GM23338 (cell line): ENCODE results near the gene MRPL32. TPM values are rescaled to one million over a fixed set of nuclear protein-coding genes. Genes with fewer than 3 reads are reported as not detected.

ENCODE experiments used
- ATAC-seq: fragments of 200-7000 bp; cut with Tn5 transposase; 3 replicates; pipeline ENCODE4 v1.9.1; 2020
- DNase-seq: peaks from one replicate; pipeline ENCODE4 v3.0.0-alpha.2; 2015; ENCODE audit warnings: low spot score
- H2AFZ ChIP-seq: fragments of 200-600 bp; sonication (generic); 2 replicates; pipeline ENCODE4 v1.8.0; 2016; ENCODE audit warnings: antibody characterized with exemption, mild to moderate bottlenecking, moderate library complexity
- H3F3A ChIP-seq: fragments of 200-600 bp; sonication (generic); replicated peaks from 2 replicates; pipeline ENCODE4 v1.8.0; 2017; ENCODE audit warnings: antibody characterized with exemption, mixed run types, low read depth
- H3K27ac ChIP-seq: fragments of 200-600 bp; sonication (generic); 2 replicates; pipeline ENCODE4 v1.6.1; 2016; ENCODE audit warnings: low read depth
- H3K27me3 ChIP-seq: fragments of 200-600 bp; sonication (generic); 2 replicates; pipeline ENCODE4 v1.8.0; 2016; ENCODE audit warnings: mild to moderate bottlenecking, mixed run types, moderate library complexity; ENCODE audit not compliant: insufficient read depth
- H3K36me3 ChIP-seq: fragments of 200-600 bp; sonication (generic); 2 replicates; pipeline ENCODE4 v1.8.0; 2016; ENCODE audit warnings: mild to moderate bottlenecking; ENCODE audit not compliant: insufficient read depth
- H3K4me1 ChIP-seq: fragments of 200-600 bp; sonication (generic); 2 replicates; pipeline ENCODE4 v1.8.0; 2016; ENCODE audit warnings: mild to moderate bottlenecking, moderate library complexity; ENCODE audit not compliant: insufficient read depth
- H3K4me2 ChIP-seq: fragments of 200-600 bp; sonication (generic); 2 replicates; pipeline ENCODE4 v1.7.1; 2017; ENCODE audit warnings: mixed run types
- H3K4me3 ChIP-seq: fragments of 200-600 bp; sonication (generic); 2 replicates; pipeline ENCODE4 v1.6.1; 2016; ENCODE audit warnings: mixed run types
- H3K79me2 ChIP-seq: fragments of 200-600 bp; sonication (generic); replicated peaks from 2 replicates; pipeline ENCODE4 v1.8.0; 2017; ENCODE audit warnings: mild to moderate bottlenecking; ENCODE audit not compliant: insufficient read depth
- H3K9me2 ChIP-seq: fragments of 200-600 bp; sonication (generic); 2 replicates; pipeline ENCODE4 v1.8.0; 2017; ENCODE audit not compliant: insufficient read depth
- H4K20me1 ChIP-seq: fragments of 200-600 bp; sonication (generic); replicated peaks from 2 replicates; pipeline ENCODE4 v1.8.0; 2017; ENCODE audit warnings: mild to moderate bottlenecking; ENCODE audit not compliant: insufficient read depth
- H3K27ac Mint-ChIP-seq: 2 replicates; pipeline ENCODE4 v1.8.0; 2020; ENCODE audit warnings: inconsistent platforms, mild to moderate bottlenecking, moderate library complexity, mixed read lengths
- H3K27me3 Mint-ChIP-seq: 3 replicates; pipeline ENCODE4 v1.8.0; 2022; ENCODE audit warnings: low read depth, mild to moderate bottlenecking, moderate library complexity, mixed read lengths, inconsistent platforms; ENCODE audit not compliant: insufficient read depth, poor library complexity
- H3K36me3 Mint-ChIP-seq: 3 replicates; pipeline ENCODE4 v1.8.0; 2021; ENCODE audit warnings: low read depth, mild to moderate bottlenecking, inconsistent platforms, moderate library complexity, mixed read lengths
- H3K4me1 Mint-ChIP-seq: 3 replicates; pipeline ENCODE4 v1.8.0; 2020; ENCODE audit warnings: mild to moderate bottlenecking, inconsistent platforms, mixed read lengths
- H3K4me3 Mint-ChIP-seq: 3 replicates; pipeline ENCODE4 v1.8.0; 2021; ENCODE audit warnings: moderate library complexity, mild to moderate bottlenecking, inconsistent platforms, mixed read lengths
- H3K9me3 Mint-ChIP-seq: 3 replicates; pipeline ENCODE4 v1.8.0; 2020; ENCODE audit warnings: moderate library complexity, mild to moderate bottlenecking, inconsistent platforms, mixed read lengths
- CREB1 ChIP-seq: fragments of 250-450 bp; sonication (Bioruptor Pico); IDR thresholded peaks from 2 replicates; pipeline ENCODE4 v1.5.0; 2020; ENCODE audit warnings: low read depth, mild to moderate bottlenecking, moderate library complexity
- EZH2 ChIP-seq: fragments of 200-600 bp; sonication (generic); IDR thresholded peaks from one replicate; pipeline ENCODE4 v1.8.0; 2017; ENCODE audit warnings: antibody characterized with exemption, mild to moderate bottlenecking, low read depth; ENCODE audit not compliant: unreplicated experiment
- EZH2phosphoT487 ChIP-seq: fragments of 200-600 bp; sonication (generic); IDR thresholded peaks from one replicate; pipeline ENCODE4 v1.8.1; 2018; ENCODE audit warnings: antibody characterized with exemption; ENCODE audit not compliant: unreplicated experiment
- NANOG ChIP-seq: IDR thresholded peaks from 2 replicates; pipeline ENCODE4 v1.6.1; 2016; ENCODE audit warnings: antibody characterized with exemption, borderline replicate concordance
- REST ChIP-seq: IDR thresholded peaks from one replicate; pipeline ENCODE4 v1.6.1; 2018; ENCODE audit warnings: antibody characterized with exemption; ENCODE audit not compliant: unreplicated experiment
- ZNF114 ChIP-seq: fragments of 250-450 bp; sonication (Bioruptor Pico); IDR thresholded peaks from 2 replicates; pipeline ENCODE4 v1.5.0; 2020; ENCODE audit warnings: mild to moderate bottlenecking, moderate library complexity
- ZNF331 ChIP-seq: fragments of 250-450 bp; sonication (Bioruptor Pico); IDR thresholded peaks from 2 replicates; pipeline ENCODE4 v1.5.0; 2020; ENCODE audit warnings: low read depth, mild to moderate bottlenecking, moderate library complexity
- ZNF462 ChIP-seq: fragments of 250-450 bp; sonication (Bioruptor Pico); IDR thresholded peaks from 2 replicates; pipeline ENCODE4 v1.5.0; 2020; ENCODE audit warnings: mild to moderate bottlenecking, moderate library complexity
- polyA plus RNA-seq: library from polyadenylated mRNA; unstranded; fragments of >200 nt; fragmentation: Nextera tagmentation; extraction: Ambion mirVana; gene quantifications from 2 replicates; pipeline ENCODE4 v1.2.1, GENCODE V29; 2016
- total RNA-seq: library from RNA; depleted of rRNA; stranded (reverse); fragments of >200 nt; shearing (Covaris generic); gene quantifications from 2 replicates; pipeline ENCODE4 v1.2.3, GENCODE V29; 2014

MRPL32 gene
- total and polyA plus RNA-seq, 2 experiments from 2014 or later: 93.4 to 303 TPM

GRCh38 chr7:42902331-42902730 lies 29.8 kb upstream of the MRPL32 start (continued):
- TF ChIP-seq ZNF462 (CRISPR knock-in tag) (no peak), EZH2 (no peak), ZNF331 (CRISPR knock-in tag) (no peak), NANOG (no peak), CREB1 (CRISPR knock-in tag) (no peak)

DNA sequence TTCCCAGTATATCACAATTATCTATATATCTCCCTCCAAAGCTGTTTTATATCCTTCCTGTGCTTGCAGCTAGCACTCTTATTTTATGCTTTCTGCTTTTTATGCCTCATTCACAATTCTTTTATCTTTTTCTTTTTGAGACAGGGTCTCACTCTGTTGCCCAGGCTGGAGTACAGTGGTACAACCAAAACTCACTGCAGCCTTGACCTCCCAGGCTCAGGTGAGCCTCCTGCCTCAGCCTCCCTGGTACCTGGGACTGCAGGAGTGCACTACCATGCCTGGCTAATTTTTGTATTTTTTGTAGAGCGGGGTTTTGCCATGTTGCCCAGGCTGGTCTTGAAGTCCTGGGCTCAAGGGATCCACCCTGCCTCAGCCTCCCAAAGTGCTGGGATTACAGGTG lies 26.0 kb upstream of the MRPL32 start:
- H3K4me3 Mint-ChIP-seq: no peak overlapping the region
- peaks cover 14% of the 10 kb centered on the region for H3K4me1 Mint-ChIP-seq
- Histone ChIP-seq H3K79me2 (peaks cover 13% of the 10 kb centered on the region), H3K27me3 (no peaks in the 10 kb centered on the region), H3K4me1 (peaks cover 5% of the 10 kb centered on the region; the same call in 1 of the 2 replicates), H3K9me2 (0 out of 2 replicates have a peak, but pooled peaks cover 4% of the 10 kb centered on the region), H3K4me3 (no peak overlapping the region), H4K20me1 (no peaks in the 10 kb centered on the region), H3K27ac (no peak overlapping the region), H3F3A (no peaks in the 10 kb centered on the region), H3K36me3 (no peaks in the 10 kb centered on the region), H2AFZ (no peak overlapping the region), H3K4me2 (no peak overlapping the region)
- no peak overlapping the region for H3K27ac Mint-ChIP-seq
- H3K9me3 Mint-ChIP-seq: no peaks in the 10 kb centered on the region
- H3K27me3 Mint-ChIP-seq: no peaks in the 10 kb centered on the region
- H3K36me3 Mint-ChIP-seq: peaks cover 12% of the 10 kb centered on the region
- no peak for TF ChIP-seq ZNF331 (CRISPR knock-in tag)
- no peak for TF ChIP-seq REST
- TF ChIP-seq ZNF114 (CRISPR knock-in tag): no peak
- TF ChIP-seq EZH2phosphoT487: no peak
- DNase-seq (no peak), ATAC-seq (no peak)
